ENCODE data around the gene CEP112. TPM values are rescaled to one million over a fixed set of nuclear protein-coding genes. Genes with fewer than 3 reads are reported as not detected.

Gene CEP112
- polyA plus RNA-seq, 1 donor (not counting 4 experiments of a cell fraction or from before 2014, with no cell fraction given): 2.6 TPM

DNA sequence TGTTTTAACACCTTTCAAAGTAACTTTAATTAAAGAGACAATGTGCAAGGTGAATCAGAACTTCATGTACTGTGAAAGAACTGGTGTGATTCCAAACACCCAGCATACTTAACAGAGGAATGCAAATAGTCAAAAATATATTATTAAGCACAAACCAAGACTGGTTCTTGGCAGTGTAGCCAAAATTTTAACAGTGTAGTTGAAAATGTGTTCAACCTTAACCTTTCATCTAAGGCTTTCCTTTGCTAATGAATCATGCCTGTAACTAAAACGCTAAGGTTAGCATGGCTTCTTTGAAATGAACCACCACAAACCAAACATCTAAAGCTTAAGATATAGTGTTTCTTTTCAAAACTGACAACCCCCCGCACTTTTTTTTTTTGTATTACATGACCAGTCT is 484.2 kb downstream of the CEP112 start:
- H3K79me2 ChIP-seq (ENCODE audit: control insufficient read depth, insufficient read depth, low read length): no peaks in the 10 kb centered on the region
- dilution Hi-C loops (cut with MboI; ENCODE audit: extremely low pct_ligation_motif_present, low sequenced_read_pairs): no loop called here
- no peak for TF ChIP-seq EZH2 (IDR thresholded peaks at IDR 0.05; ENCODE audit: low read length)
- TF ChIP-seq, protein P1, sequence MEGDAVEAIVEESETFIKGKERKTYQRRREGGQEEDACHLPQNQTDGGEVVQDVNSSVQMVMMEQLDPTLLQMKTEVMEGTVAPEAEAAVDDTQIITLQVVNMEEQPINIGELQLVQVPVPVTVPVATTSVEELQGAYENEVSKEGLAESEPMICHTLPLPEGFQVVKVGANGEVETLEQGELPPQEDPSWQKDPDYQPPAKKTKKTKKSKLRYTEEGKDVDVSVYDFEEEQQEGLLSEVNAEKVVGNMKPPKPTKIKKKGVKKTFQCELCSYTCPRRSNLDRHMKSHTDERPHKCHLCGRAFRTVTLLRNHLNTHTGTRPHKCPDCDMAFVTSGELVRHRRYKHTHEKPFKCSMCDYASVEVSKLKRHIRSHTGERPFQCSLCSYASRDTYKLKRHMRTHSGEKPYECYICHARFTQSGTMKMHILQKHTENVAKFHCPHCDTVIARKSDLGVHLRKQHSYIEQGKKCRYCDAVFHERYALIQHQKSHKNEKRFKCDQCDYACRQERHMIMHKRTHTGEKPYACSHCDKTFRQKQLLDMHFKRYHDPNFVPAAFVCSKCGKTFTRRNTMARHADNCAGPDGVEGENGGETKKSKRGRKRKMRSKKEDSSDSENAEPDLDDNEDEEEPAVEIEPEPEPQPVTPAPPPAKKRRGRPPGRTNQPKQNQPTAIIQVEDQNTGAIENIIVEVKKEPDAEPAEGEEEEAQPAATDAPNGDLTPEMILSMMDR (optimal IDR thresholded peaks at IDR 0.05 in 1 of 3, IDR thresholded peaks at IDR 0.05 in 1 of 3, conservative IDR thresholded peaks at IDR 0.05 in 1 of 3; ENCODE audit: extremely low read depth in 1 of 3, insufficient read depth in 2 of 3, low read length in 3 of 3): no peak
- no peak overlapping the region for H3K9ac ChIP-seq (ENCODE audit: control insufficient read depth, extremely low read depth, insufficient read depth, low read length)
- no peaks in the 10 kb centered on the region for H3K4me1 ChIP-seq (ENCODE audit: control insufficient read depth, extremely low read depth, insufficient read depth, low read length)
- no peak overlapping the region for H3K27ac ChIP-seq (ENCODE audit: control insufficient read depth, insufficient read depth, low read length)
- H4K20me1 ChIP-seq (ENCODE audit: control insufficient read depth, extremely low read depth, insufficient read depth, low read length): no peaks in the 10 kb centered on the region
- no peaks in the 10 kb centered on the region for H3K36me3 ChIP-seq (ENCODE audit: control insufficient read depth in 2 of 2, extremely low read depth in 1 of 2, insufficient read depth in 2 of 2, low read length in 2 of 2)
- no peak overlapping the region for H3K4me3 ChIP-seq (ENCODE audit: control insufficient read depth in 2 of 3, extremely low read depth in 1 of 3, insufficient read depth in 2 of 3, low read depth in 1 of 3, low read length in 3 of 3)
- H3K4me2 ChIP-seq (ENCODE audit: control insufficient read depth, extremely low read depth, insufficient read depth, low read depth, low read length): no peak overlapping the region
- FAIRE-seq: no peak
- H3K9me3 ChIP-seq (ENCODE audit: control insufficient read depth, low read depth, low read length): no peaks in the 10 kb centered on the region
- H3K27me3 ChIP-seq (ENCODE audit: control insufficient read depth, extremely low read depth, insufficient read depth, low read length): no peaks in the 10 kb centered on the region
- no peak for DNase-seq (ENCODE audit: low read depth, low spot score)
- H3K9me1 ChIP-seq (ENCODE audit: control insufficient read depth, extremely low read depth, insufficient read depth, low read length): no peaks in the 10 kb centered on the region
- no peak overlapping the region for H2AFZ ChIP-seq (ENCODE audit: control insufficient read depth, low read length)

DNA sequence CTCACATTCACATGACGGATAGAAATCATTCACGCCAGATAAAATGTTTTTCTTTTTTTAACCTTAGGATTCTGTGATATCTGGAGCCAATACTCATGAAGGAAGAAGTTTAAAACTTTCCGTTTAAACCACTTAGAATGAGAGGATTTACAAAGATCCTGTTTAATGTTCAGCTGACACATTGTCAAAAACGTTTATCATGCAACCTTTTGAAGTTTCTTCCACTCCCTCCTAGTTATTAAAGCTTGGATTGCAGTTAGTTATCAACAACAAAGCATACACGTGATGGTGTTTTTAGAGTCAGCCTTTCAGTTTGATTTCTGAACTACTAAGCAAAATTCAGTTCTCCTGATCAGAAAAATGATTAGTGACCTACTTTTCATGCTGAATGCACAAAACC is 487.2 kb downstream of the CEP112 start:
- H3K27me3 ChIP-seq (ENCODE audit: control insufficient read depth, extremely low read depth, insufficient read depth, low read length): no peaks in the 10 kb centered on the region
- H3K9me3 ChIP-seq (ENCODE audit: control insufficient read depth, low read depth, low read length): no peaks in the 10 kb centered on the region
- no peak overlapping the region for H2AFZ ChIP-seq (ENCODE audit: control insufficient read depth, low read length)
- no peak overlapping the region for H3K4me2 ChIP-seq (ENCODE audit: control insufficient read depth, extremely low read depth, insufficient read depth, low read depth, low read length)
- H3K36me3 ChIP-seq (ENCODE audit: control insufficient read depth in 2 of 2, extremely low read depth in 1 of 2, insufficient read depth in 2 of 2, low read length in 2 of 2): no peaks in the 10 kb centered on the region
- no peak overlapping the region for H3K9ac ChIP-seq (ENCODE audit: control insufficient read depth, extremely low read depth, insufficient read depth, low read length)
- H3K4me3 ChIP-seq (ENCODE audit: control insufficient read depth in 2 of 3, extremely low read depth in 1 of 3, insufficient read depth in 2 of 3, low read depth in 1 of 3, low read length in 3 of 3): no peak overlapping the region
- TF ChIP-seq, protein P1 (optimal IDR thresholded peaks at IDR 0.05 in 1 of 3, IDR thresholded peaks at IDR 0.05 in 1 of 3, conservative IDR thresholded peaks at IDR 0.05 in 1 of 3; ENCODE audit: extremely low read depth in 1 of 3, insufficient read depth in 2 of 3, low read length in 3 of 3): no peak
- no peak for TF ChIP-seq EZH2 (IDR thresholded peaks at IDR 0.05; ENCODE audit: low read length)
- DNase-seq (ENCODE audit: low read depth, low spot score) (no peak), FAIRE-seq (no peak)
- H3K9me1 ChIP-seq (ENCODE audit: control insufficient read depth, extremely low read depth, insufficient read depth, low read length): no peaks in the 10 kb centered on the region
- dilution Hi-C loops (cut with MboI; ENCODE audit: extremely low pct_ligation_motif_present, low sequenced_read_pairs): no loop called here
- H3K27ac ChIP-seq (ENCODE audit: control insufficient read depth, insufficient read depth, low read length): no peak overlapping the region
- no peaks in the 10 kb centered on the region for H4K20me1 ChIP-seq (ENCODE audit: control insufficient read depth, extremely low read depth, insufficient read depth, low read length)
- no peaks in the 10 kb centered on the region for H3K79me2 ChIP-seq (ENCODE audit: control insufficient read depth, insufficient read depth, low read length)
- no peaks in the 10 kb centered on the region for H3K4me1 ChIP-seq (ENCODE audit: control insufficient read depth, extremely low read depth, insufficient read depth, low read length)

Measured in keratinocyte (primary cell).